Keratinocyte (primary cell): ENCODE data around the gene KAT2B.

Experiments used
- EZH2 ChIP-seq: IDR thresholded peaks from one replicate; pipeline ENCODE4 v1.6.1; 2012; ENCODE audit warnings: inconsistent platforms, mild to moderate bottlenecking, low read length, moderate library complexity
- TF ChIP-seq, protein P1 (sequence below), 3 experiments: IDR thresholded peaks in 1 of 3; conservative IDR thresholded peaks in 1 of 3; optimal IDR thresholded peaks in 1 of 3; 2 replicates in 2 of 3; 3 replicates in 1 of 3; pipeline versions ENCODE3 to v1.5.1; 2011; ENCODE audit warnings: low read length in 3 of 3, mild to moderate bottlenecking in 3 of 3, moderate library complexity in 2 of 3, control low read depth in 1 of 3, inconsistent platforms in 1 of 3; ENCODE audit not compliant: insufficient read depth in 2 of 3; ENCODE audit errors: extremely low read depth in 1 of 3

DNA sequence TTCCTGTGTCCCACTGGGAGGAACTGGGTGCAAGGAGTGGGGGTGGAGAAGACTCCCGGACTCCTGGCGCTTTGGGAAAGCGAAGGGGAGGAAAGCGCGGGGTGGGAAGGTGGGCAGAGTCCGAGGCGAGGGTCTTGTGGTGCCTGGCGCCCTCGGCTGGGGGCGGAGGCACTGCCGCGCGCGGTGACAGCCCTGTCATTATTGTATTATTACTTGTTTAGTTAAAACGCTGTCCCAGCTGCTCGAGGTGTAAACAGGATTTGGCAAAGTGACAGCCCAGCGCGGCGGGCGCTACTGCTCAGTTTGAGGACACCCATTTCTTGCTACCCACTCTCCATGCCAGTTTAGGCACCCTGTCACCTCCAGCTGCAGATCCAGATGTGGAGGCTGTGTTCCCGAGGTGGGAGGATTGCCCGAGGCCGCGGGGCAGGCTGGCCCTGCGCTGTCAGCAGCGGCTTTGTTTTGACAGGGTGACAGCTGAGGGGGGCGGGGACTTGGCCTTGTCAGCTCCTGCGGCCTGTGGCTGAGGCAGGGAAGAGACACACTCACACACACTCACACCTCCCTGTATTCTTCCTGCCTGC lies 1.0 kb downstream of the KAT2B start:
- TF ChIP-seq, protein P1, sequence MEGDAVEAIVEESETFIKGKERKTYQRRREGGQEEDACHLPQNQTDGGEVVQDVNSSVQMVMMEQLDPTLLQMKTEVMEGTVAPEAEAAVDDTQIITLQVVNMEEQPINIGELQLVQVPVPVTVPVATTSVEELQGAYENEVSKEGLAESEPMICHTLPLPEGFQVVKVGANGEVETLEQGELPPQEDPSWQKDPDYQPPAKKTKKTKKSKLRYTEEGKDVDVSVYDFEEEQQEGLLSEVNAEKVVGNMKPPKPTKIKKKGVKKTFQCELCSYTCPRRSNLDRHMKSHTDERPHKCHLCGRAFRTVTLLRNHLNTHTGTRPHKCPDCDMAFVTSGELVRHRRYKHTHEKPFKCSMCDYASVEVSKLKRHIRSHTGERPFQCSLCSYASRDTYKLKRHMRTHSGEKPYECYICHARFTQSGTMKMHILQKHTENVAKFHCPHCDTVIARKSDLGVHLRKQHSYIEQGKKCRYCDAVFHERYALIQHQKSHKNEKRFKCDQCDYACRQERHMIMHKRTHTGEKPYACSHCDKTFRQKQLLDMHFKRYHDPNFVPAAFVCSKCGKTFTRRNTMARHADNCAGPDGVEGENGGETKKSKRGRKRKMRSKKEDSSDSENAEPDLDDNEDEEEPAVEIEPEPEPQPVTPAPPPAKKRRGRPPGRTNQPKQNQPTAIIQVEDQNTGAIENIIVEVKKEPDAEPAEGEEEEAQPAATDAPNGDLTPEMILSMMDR (optimal IDR thresholded peaks at IDR 0.05 in 1 of 3, IDR thresholded peaks at IDR 0.05 in 1 of 3, conservative IDR thresholded peaks at IDR 0.05 in 1 of 3; ENCODE audit: extremely low read depth in 1 of 3, insufficient read depth in 2 of 3, low read length in 3 of 3): no peak
- no peak for TF ChIP-seq EZH2
